Midbrain (tissue), 1 donor: ENCODE data around the gene LEFTY2.
"Not testable (repeated sequence)": the region's sequence is repeated elsewhere in the genome, so short reads cannot be mapped to it uniquely, and the experiment has no call there.

ENCODE experiments used
- DNase-seq: peaks from one replicate; lab custom pipeline; 2025; lab: John Stamatoyannopoulos, UW

LEFTY2 gene

GRCh38 chr1:225929462-225929861, 11.6 kb downstream of the LEFTY2 start:
- not testable (repeated sequence) for DNase-seq

DNA sequence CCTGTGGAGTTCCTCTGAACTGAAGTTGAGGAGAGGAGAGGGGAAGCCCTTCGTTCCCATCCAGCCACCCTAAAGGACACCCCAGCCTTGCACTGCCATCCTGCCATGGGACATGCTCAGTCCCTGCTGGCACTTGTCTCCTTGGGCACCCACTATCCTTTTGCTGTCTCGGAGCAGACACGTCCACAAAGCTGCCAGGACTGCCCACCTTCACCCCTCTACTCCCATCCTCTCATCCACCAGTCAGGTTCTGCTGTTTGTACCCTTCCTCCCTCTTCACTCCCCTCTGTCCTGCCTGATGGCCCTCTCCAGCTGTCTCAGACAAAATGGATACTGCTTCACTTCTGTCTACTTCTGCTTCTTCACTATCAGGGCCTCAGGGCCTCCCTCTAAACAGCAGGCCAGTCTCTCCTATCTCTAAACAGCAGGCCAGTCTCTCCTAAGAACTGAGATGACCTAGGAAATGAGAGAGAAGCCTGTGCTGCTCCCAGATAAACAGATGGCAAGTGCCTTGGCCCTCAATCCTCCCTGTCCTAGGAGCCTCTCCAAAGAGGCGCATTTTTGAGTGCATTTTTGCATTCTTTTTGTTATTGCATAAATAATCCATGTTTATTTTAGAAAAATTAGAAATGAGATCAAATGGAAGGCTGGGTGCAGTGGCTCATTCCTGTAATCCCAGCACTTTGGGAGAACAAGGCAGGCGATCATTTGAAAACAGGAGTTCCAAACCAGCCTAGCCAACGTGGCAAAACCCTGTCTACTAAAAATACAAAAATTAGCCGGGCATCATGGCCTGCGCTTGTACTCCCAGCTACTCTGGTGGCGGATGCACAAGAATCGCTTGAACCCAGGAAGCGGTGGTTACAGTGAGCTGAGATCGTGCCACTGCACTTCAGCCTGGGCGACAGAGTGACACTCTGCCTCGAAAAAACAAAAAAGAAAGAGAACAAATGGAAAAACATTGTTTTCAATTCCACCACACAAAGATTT, 12.5 kb downstream of the LEFTY2 start:
- no peak for DNase-seq

DNA sequence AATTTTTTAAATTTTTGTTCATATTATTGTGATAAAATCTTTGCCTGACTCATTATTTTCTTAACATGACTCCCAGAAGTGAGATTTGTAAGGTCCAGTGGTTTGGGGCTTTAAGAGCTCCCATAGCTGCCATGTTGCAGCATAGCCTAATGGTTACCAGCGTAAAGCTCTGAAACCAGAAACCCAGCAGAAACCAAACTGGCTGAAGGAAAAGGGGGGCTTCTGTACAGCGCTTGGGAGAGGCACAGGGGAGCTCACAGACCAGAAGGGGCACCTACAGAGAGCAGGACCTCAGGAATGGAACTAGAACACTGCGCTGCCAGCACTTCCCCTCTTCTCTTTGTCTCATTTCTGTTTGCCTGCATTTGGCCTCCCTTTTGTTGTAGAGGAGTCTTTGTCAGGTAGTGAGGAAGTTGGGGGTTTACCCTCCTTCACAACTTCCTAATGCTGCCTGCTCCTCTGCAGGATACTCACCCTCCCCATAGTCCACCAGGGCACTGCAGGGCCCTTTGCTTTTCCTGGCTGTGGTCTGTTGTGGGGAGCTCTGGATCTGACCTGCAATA, 14.4 kb downstream of the LEFTY2 start:
- no peak for DNase-seq

DNA sequence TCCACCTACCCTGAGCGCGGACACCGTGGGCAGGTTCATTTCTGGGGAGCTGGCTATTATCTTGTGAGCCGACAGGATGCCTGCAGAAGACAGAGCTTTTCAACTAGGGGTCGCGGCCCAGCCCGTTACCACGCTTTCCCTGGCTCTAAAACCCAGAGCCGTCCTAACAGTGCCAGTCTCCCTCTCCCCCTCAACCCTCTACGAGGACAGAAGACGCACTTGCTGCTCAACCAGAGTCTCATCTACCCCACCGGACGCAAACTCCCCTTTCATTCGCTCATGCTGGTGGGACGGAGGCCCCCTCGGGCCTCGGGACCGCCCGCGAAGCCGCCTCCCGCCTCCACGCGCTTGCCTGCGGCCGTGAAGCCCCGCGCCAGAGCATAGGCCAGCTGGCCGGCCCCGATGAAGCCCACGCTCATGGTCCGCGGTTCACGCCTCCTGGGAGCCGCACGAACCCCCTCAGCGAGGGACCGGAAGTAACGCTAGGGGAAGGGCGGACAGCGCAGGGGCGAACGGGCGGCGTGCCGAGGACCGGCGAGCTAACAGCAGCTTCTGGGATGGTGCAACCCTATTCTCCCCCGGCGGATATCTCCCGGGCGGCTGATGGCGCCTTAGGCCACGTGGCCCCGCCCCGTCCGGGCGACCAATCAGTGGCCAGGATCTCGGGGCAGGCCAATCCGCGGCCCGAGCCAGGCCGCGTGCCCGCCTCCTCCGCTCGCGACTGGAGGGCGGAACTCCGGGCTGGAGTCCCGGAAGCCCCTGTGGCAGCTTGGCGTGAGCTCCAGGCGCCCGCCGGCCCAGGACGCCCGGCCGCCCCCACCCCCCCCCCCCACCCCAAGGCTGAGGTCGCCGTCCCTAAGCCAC, 17.1 kb downstream of the LEFTY2 start, which contains the start of gene PYCR2:
PYCR2 (minus strand) TSS at position 559 of the 864 bp plus-strand sequence; CDS start at position 419, 140 bp downstream.
- peak; percentile 96 for DNase-seq

DNA sequence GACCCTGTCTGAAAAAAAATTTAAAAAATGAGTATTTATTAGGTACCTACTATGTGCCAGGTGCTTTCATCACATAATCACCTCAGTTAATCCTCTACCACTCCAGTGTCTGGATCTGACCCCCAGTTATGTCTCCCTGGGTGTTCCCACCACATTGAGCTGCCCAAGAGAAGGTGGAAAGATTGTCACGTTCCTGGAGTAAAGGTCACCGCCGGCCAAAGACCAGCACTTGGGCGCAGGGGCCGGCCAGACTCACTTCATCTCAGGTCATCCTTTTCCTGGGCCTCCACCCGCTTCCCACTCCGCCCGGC, 17.7 kb downstream of the LEFTY2 start:
- no peak for DNase-seq

- DNase-seq: no peak
Measured at GRCh38 chr1:225921734-225922709, 19.0 kb downstream of the LEFTY2 start.

- peak; percentile 92 for DNase-seq
Measured at GRCh38 chr1:225919906-225920305, 21.1 kb downstream of the LEFTY2 start.

- DNase-seq: no peak
Measured at GRCh38 chr1:225918280-225918679, 22.7 kb downstream of the LEFTY2 start.

DNA sequence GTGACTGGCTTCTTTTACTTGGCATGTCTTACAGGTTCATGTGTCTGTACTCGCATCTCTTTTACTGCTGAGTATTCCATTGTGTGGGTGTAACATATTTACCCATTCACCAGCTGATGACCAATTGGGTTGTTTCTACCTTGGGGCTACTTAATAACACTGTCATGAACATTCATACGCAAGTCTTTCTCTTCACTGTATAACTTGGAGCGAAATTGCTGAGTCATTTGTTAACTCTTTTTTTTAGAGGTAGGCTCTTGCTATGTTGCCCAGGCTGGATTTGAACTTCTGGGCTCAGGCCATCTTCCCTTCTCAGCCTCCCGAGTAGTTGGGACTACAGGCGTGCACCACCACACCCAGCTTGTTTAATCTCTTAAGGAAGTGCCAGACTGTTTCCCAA, 23.5 kb downstream of the LEFTY2 start:
- DNase-seq: no peak

DNA sequence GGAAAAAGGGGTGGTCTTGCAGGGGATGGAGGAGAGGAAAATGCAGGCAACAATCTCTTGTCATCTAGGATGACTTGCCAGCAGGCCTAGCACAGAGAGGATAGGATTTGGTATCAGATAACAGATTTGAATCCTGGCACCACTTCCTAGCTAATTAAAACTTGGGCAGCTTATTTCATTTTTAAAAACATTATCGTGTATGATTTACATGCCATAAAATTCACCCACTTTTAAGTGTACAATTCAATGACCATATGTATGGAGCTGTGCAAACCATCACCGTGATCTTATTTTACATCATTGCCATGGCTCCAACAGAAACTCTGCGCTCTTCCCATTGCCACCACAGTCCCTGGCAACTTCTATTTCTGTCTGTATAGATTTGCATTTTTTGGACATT, 23.9 kb downstream of the LEFTY2 start:
- no peak for DNase-seq

DNA sequence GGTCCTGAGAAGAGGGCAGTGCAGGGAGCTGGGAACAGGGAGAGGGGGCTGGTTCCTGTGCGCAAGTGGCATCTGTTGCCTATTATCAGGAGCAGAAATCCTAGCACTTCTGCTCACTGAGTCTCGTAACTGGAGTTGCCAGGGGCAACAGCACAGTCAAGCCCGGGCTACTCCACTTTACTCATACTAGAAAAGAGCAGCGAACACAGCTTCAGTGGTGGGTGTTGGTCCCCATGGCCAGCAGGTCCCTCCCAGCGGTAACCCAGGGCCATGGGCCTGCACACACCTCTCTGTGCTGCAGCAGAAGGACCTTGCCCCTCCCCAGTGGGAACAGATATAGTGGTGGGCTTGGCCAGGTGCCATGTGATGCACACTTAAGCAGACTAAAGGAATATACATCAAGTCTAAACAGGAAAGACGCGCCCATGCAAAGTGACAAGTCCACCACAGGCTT, 25.5 kb downstream of the LEFTY2 start:
- no peak for DNase-seq

DNA sequence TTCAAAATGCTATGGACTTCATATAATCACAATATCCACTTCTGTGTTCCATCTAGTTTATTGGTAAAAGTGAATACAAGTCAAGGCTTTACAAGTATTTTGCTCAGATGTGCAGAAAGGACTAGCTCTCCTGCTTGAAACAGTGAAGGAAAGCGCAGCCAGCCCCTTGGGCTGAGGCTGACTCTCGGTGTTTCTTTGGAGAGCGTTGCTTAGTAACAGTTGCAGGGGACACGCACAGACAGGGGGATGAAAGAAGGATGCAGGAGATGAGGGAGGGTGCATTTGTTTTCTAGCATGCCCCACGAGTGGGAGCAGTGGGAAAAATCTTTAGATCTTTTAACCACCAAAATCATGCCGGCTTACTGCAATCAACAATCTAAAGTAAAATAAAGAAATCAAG, 26.1 kb downstream of the LEFTY2 start:
- no peak for DNase-seq

- DNase-seq: no peak
Measured at GRCh38 chr1:225914391-225914790, 26.6 kb downstream of the LEFTY2 start.

GRCh38 chr1:225911191-225912130, 29.6 kb downstream of the LEFTY2 start:
- peak; percentile 52 for DNase-seq

GRCh38 chr1:225909477-225909876, 31.5 kb downstream of the LEFTY2 start:
- no peak for DNase-seq

DNA sequence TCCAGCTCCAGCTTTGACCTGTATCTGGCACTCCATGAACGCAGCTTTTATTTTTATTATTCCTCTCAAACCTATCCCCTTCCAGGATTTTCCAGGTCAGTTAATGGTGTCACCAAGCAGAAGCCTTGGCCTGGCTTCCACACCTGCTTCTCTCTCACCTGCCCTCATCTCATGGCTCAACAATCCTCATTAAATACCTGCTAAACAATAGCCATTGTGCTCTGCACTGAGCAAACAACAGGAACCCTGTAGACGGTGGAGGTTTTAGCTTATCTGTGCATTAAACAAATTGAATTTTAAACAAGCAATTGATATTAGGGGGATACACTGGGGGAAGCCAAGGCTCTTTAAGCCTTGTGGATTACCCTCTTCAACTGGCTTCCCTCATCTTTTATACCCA, 32.2 kb downstream of the LEFTY2 start:
- DNase-seq: no peak

DNA sequence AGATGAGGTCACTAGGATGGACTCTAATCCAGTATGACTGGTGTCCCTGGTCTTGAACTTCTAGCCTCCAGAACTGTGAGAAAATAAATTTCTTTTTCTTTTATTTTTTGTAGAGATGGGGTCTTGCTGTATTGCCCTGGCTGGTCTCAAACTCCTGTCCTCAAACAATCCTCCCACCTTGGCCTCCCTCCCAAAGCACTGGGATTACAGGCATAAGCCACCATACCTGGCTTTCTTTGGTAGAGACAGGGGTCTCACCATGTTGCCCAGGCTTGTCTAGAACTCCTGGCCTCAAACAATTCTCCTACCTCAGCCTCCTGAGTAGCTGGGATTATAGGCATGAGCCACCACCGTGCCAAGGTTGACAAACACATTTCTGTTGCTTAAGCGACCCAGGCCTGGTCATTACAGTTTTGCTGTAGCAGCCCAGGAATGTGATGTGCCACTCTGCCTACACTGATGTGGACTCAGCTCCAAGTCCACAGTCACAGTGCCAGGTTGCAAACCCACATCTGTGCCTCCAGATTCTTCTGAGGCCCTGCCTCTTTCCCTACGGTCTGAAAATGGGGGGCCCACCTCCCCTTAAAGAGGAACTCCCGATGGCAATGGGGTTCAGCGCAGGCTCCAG, 32.9 kb downstream of the LEFTY2 start:
- no peak for DNase-seq

- no peak for DNase-seq
Measured at GRCh38 chr1:225907341-225907740, 33.7 kb downstream of the LEFTY2 start.

DNA sequence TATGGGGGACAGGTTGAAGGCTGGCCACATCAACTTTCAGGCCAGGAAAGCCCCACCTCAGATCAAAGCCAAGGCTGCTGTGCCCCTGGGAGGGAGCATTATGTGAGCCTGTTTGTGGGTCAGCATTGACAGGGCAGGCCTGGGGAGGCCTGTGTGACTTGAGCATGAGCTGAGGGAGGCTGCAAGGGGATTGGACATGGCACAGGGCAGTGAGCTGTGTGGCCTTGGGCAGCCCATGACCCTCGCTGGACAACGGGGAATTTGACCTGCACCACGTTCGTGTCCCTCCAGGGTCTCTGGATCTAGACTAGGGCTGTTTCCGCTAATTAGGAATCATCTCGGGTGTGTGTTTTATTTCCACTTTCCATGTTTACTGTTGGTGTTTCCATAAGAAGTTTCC, 34.6 kb downstream of the LEFTY2 start:
- DNase-seq: no peak

- no peak for DNase-seq
Measured at GRCh38 chr1:225903623-225904022, 37.4 kb downstream of the LEFTY2 start.
